ENCODE measurements around the gene AS3MT. TPM values are rescaled to one million over a fixed set of nuclear protein-coding genes. Genes with fewer than 3 reads are reported as not detected.

Gene AS3MT
- total RNA-seq, 2 experiments from 2014 or later = 0.13 TPM; not detected in 1

GRCh38 chr10:102948786-102949185, 79.5 kb downstream of the AS3MT start:
- CTCF ChIA-PET = no interaction called here
- POLR2A ChIA-PET = no interaction called here

GRCh38 chr10:102949916-102950315, 80.6 kb downstream of the AS3MT start:
- CTCF ChIA-PET = no interaction called here
- POLR2A ChIA-PET = no interaction called here

GRCh38 chr10:102951316-102951715, 82.0 kb downstream of the AS3MT start:
- POLR2A ChIA-PET = interaction anchor here (0.6 to 0.7 kb wide), 2 partner anchors 38 to 179 kb away, joined by 4 to 5 read pairs; no protein-coding TSS in a partner anchor
- CTCF ChIA-PET = interaction anchor here (0.7 kb wide), 1 partner anchor 102 kb away, joined by 3 read pairs; no protein-coding TSS in a partner anchor

Other genes starting within 250 kb of the AS3MT start
- gene TRIM8, start 225.0 kb upstream of the AS3MT start, total RNA-seq = 10 to 100 TPM; 67.1 to 71.0 TPM
- 1 to 10 TPM; 8.4 to 9.0 TPM for gene ARL3, start 155.1 kb upstream of the AS3MT start, total RNA-seq
- 10 to 100 TPM; 33.7 to 33.8 TPM for gene SFXN2, start 154.8 kb upstream of the AS3MT start, total RNA-seq
- 10 to 100 TPM; 12.7 to 13.8 TPM for gene WBP1L, start 125.5 kb upstream of the AS3MT start, total RNA-seq
- not detected for gene CYP17A1, start 32.1 kb upstream of the AS3MT start, total RNA-seq
- 1 to 10 TPM; 7.4 to 7.6 TPM for gene BORCS7, start 15.2 kb upstream of the AS3MT start, total RNA-seq
- gene CNNM2, start 48.8 kb downstream of the AS3MT start, total RNA-seq = 1 to 10 TPM; 4.7 to 4.9 TPM

Measured in activated CD8-positive, alpha-beta memory T cell treated with anti-CD3 and anti-CD28 coated beads for 36 hours (primary cell).